OCI-M1 (cell line): ENCODE results near the gene GRAP2.

Source experiments
- DNase-seq: peaks from one replicate; lab custom pipeline; 2025; lab: John Stamatoyannopoulos, UW

The GRAP2 gene

GRCh38 chr22:39925909-39926679, 25.2 kb downstream of the GRAP2 start:
- no peak for DNase-seq

GRCh38 chr22:39926753-39927152, 25.9 kb downstream of the GRAP2 start:
- DNase-seq = no peak

- no peak for DNase-seq
These were observed 26.7 kb downstream of the GRAP2 start for GRCh38 chr22:39927544-39927943.

GRCh38 chr22:39928536-39929520, 27.9 kb downstream of the GRAP2 start:
- no peak for DNase-seq

- DNase-seq = no peak
These were observed 30.4 kb downstream of the GRAP2 start for GRCh38 chr22:39931251-39931650.

- no peak for DNase-seq
These were observed 31.3 kb downstream of the GRAP2 start for GRCh38 chr22:39932166-39932565.

- peak; percentile 86 for DNase-seq
These were observed 32.2 kb downstream of the GRAP2 start for GRCh38 chr22:39932918-39933649.

GRCh38 chr22:39933741-39934140, 32.9 kb downstream of the GRAP2 start:
- DNase-seq = no peak

GRCh38 chr22:39935116-39935515, 34.2 kb downstream of the GRAP2 start:
- no peak for DNase-seq

- DNase-seq = no peak
These were observed 34.7 kb downstream of the GRAP2 start for GRCh38 chr22:39935612-39936011.

GRCh38 chr22:39936523-39937145, 35.8 kb downstream of the GRAP2 start:
- no peak for DNase-seq

GRCh38 chr22:39937906-39938305, 37.0 kb downstream of the GRAP2 start:
- no peak for DNase-seq

GRCh38 chr22:39938509-39939111, 37.7 kb downstream of the GRAP2 start:
- DNase-seq = no peak

GRCh38 chr22:39939830-39940229, 38.9 kb downstream of the GRAP2 start:
- no peak for DNase-seq

- DNase-seq = no peak
These were observed 39.9 kb downstream of the GRAP2 start for GRCh38 chr22:39940757-39941305.

GRCh38 chr22:39941601-39942000, 40.7 kb downstream of the GRAP2 start:
- DNase-seq = no peak

- peak; percentile 61 for DNase-seq
These were observed 41.8 kb downstream of the GRAP2 start for GRCh38 chr22:39942439-39943230.

- no peak for DNase-seq
These were observed 42.5 kb downstream of the GRAP2 start for GRCh38 chr22:39943337-39943736.

- DNase-seq = no peak
These were observed 43.3 kb downstream of the GRAP2 start for GRCh38 chr22:39943953-39944872.
